ENCODE measurements around the gene EFCAB5. TPM values are rescaled to one million over a fixed set of nuclear protein-coding genes. Genes with fewer than 3 reads are reported as not detected.
"Not testable (repeated sequence)": the region's sequence is repeated elsewhere in the genome, so short reads cannot be mapped to it uniquely, and the experiment has no call there.

Gene EFCAB5
- total RNA-seq = not detected
- long read RNA-seq = 0 reads

GRCh38 chr17:29941334-29941733, at the start of gene EFCAB5:
Gene EFCAB5, plus strand, starts transcription at chr17:29941634. Its CDS starts 163 bp downstream, at chr17:29941797.
- DNase-seq (ENCODE audit: low spot score) = no peak

DNA sequence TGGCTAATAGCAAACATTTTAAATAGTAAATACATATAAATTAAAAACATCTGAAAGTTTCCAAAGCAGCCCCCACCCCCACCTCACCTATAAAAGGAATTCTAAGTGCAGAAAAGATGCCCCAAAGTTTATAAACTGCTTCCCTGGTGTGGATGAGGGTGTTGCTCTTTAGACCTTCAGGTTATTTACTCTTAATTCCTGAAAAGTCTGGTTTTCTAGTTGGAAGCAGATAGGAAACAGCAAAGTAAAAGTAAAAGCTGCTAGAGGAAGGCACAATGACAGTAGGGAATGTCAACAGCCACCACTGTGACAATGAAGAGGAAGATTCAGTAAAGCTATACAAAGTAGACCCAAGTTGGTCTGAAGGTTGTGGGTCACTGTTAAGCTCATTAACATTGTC, 49.2 kb upstream of the EFCAB5 start:
- DNase-seq (ENCODE audit: low spot score) = no peak

DNA sequence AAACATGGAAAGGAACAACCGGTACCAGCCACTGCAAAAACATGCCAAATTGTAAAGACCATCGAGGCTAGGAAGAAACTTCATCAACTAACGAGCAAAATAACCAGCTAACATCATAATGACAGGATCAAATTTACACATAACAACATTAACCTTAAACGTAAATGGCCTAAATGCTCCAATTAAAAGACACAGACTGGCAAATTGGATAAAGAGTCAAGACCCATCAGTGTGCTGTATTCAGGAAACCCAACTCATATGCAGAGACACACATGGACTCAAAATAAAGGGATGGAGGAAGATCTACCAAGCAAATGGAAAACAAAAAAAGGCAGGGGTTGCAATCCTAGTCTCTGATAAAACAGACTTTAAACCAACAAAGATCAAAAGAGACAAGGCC, 44.3 kb upstream of the EFCAB5 start:
- DNase-seq (ENCODE audit: low spot score) = not testable (repeated sequence)

- DNase-seq (ENCODE audit: low spot score) = no peak
These were observed 38.0 kb upstream of the EFCAB5 start for GRCh38 chr17:29903471-29903870.

DNA sequence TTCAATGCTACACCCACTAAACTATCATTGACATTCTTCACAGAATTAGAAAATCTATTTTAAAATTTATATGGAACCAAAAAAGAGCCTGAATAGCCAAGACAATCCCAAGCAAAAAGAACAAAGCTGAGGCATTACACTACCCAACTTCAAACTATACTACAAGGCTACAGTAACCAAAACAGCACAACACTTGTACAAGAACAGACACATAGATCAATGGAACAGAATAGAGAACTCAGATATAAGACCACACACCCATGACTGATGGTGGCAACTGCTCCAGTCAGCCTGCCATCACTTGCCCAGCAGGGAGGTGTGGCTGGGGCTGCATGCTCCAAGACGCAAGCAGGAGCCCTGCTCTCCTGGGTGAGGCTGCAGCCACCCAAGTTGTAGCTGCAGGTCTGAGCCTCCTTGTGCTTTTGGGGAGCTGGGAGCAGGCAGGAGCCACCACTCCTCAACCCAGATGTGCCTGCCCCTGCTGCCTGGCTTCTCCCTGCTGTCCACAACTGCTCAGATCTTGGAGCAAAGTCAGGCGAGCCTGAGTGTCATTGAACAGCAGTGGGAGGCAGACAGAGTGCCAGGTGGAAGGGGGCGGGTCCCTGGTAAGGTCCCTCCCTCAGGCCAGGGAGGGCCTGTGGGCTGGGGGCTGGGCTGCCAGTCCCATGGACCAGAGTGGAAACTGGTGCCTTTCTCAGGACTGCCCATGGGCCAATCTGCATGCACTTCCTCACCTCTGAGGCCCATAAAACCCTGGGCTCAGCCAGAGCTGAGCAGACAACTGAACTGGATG, 36.2 kb upstream of the EFCAB5 start:
- DNase-seq (ENCODE audit: low spot score) = no peak

GRCh38 chr17:29905879-29906167, 35.6 kb upstream of the EFCAB5 start:
- DNase-seq (ENCODE audit: low spot score) = no peak

DNA sequence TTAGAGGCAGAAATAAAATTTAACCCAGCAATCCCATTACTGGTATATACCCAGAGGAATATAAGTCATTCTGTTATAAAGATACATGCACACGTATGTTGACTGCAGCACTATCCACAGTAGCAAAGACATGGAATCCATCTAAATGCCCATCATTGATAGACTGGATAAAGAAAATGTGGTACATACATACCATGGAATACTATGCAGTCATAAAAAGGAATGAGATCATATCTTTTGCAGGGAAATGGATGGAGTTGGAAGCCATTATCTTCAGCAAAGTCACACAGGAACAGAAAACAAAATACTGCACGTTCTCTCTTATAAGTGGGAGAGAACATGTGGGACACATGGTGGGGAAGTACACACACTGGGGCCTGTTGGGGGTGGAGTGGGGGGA, 34.5 kb upstream of the EFCAB5 start:
- DNase-seq (ENCODE audit: low spot score) = no peak

GRCh38 chr17:29909236-29910003, 32.0 kb upstream of the EFCAB5 start:
- no peak for DNase-seq (ENCODE audit: low spot score)

GRCh38 chr17:29911641-29912177, 29.7 kb upstream of the EFCAB5 start:
- DNase-seq (ENCODE audit: low spot score) = no peak

GRCh38 chr17:29914819-29915537, 26.5 kb upstream of the EFCAB5 start:
- DNase-seq (ENCODE audit: low spot score) = no peak

DNA sequence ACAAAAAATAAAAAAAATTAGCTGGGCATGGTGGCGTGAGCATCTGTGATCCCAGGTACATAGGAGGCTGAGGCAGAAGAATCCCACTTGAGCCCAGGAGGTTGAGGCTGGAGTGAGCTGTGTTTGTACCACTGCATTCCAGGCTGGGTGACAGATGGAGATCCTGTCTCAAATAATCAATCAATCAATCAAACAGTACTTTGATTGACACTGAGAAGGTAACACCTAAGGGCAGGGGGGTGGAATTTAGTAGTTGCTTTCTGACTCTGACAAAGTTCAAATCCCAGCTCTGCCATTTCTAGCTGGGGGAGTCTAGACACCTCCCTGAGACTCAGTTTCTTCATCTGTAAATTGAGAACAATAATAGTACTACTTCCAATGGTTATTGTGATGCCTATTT, 23.4 kb upstream of the EFCAB5 start:
- no peak for DNase-seq (ENCODE audit: low spot score)

- no peak for DNase-seq (ENCODE audit: low spot score)
These were observed 22.2 kb upstream of the EFCAB5 start for GRCh38 chr17:29918922-29919856.

DNA sequence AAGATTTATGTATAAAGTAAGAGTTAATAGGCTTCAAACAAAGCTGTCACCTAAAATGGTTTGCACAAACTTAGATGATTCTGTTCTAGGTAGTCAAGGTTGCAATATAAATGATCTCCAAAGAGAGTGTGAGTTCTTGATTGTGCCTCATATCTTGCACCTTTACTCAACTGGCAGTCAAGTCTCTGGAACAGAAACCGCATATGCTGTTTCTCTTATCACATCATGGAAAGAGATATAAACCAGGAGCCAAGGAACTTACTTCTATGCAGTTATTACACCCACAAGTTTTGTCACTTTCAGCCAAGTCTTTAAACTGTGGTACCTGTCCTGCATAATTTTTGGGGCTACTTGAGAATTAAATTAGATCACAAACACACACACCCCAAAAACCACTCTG, 16.6 kb upstream of the EFCAB5 start:
- DNase-seq (ENCODE audit: low spot score) = no peak

DNA sequence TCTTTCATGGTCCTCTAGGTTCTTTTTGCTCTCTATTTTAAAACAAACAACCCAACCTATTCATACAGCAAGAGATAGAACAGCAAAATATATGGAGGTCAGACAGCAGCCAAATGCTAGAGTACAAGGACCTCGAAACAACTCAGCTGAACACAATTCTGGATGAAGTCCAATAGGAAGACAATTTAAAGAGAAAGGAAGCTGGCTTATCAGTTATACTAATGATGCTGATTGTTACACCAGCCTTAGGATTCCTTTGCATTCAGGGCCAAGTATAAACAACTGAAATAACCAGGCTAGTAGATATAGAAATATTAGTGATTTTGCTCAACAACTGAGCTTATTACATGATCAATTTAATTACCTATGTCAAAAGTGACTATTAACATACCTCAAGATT, 13.9 kb upstream of the EFCAB5 start:
- DNase-seq (ENCODE audit: low spot score) = no peak

- DNase-seq (ENCODE audit: low spot score) = no peak
These were observed 12.4 kb upstream of the EFCAB5 start for GRCh38 chr17:29929006-29929532.

DNA sequence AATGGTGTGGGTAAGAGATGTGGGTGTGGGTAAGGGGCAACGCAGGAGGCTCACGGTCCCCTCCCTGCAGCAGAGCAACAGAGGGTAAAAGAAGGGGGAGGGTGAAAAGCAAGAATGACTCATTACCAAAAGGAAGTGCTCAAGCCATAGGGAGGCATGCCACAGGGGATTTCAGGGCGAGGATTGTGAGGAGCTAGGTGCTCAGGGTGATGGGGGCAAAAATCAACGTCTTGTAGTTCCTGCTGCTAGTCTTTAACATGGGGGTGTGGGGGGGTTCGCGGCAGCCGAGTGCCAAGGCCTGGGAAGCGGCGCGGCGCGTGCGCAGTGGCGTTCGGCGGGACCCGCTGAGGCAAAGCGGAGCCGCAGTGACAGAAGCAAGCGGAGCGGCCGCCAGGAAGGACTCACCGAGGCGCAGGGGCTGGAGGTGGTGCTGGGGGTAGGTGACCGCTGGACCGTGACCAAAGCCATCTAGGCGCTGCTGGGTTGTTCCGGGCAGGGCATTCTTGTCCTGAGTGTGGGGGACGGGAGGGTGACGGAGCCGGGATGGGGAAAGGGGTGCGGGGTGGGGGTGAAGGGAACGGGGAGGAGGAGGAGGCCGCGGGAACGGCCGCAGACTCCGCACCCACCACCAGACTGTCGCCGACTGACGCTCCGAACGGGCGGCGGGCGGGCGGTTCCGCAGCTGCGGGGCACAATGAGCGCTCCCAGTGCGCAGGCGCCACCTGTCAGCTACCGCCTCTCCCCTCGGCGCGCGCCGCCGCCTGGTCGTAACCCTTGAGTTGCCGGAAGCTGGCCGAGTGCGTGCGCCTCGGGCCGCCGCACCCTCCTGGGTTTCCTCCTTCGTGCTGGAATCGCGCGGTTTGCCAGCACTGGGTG, 11.7 kb upstream of the EFCAB5 start, which contains the start of gene SSH2:
TSS of gene SSH2 (minus strand) at position 696 of the 876 bp plus-strand sequence. CDS start at position 468, 228 bp downstream.
- DNase-seq (ENCODE audit: low spot score) = peak; percentile 96

- no peak for DNase-seq (ENCODE audit: low spot score)
These were observed 10.9 kb upstream of the EFCAB5 start for GRCh38 chr17:29930409-29931010.

- no peak for DNase-seq (ENCODE audit: low spot score)
These were observed 10.1 kb upstream of the EFCAB5 start for GRCh38 chr17:29931231-29931932.
